Suppressor macrophage treated with lipopolysaccharide for 4 hours (primary cell): ENCODE measurements around the gene TMEM119.
"Not testable (repeated sequence)": the region's sequence is repeated elsewhere in the genome, so short reads cannot be mapped to it uniquely, and the experiment has no call there.

Experiments
- DNase-seq: peaks from one replicate; pipeline ENCODE4 v3.0.0-alpha.2; 2020

Gene TMEM119

GRCh38 chr12:108599541-108599940 lies 1.7 kb upstream of the TMEM119 start:
- DNase-seq, result no peak

- no peak for DNase-seq
Observed at GRCh38 chr12:108598553-108599250, 818 bp upstream of the TMEM119 start.

GRCh38 chr12:108596854-108597558 lies 878 bp downstream of the TMEM119 start:
- no peak for DNase-seq

- DNase-seq, result no peak
Observed at GRCh38 chr12:108595711-108596647, 1.9 kb downstream of the TMEM119 start.

GRCh38 chr12:108594960-108595710 lies 2.7 kb downstream of the TMEM119 start:
- DNase-seq, result no peak

GRCh38 chr12:108594323-108594903 lies 3.5 kb downstream of the TMEM119 start:
- no peak for DNase-seq

GRCh38 chr12:108592033-108592909 lies 5.6 kb downstream of the TMEM119 start:
- DNase-seq, result no peak

- DNase-seq, result no peak
Observed at GRCh38 chr12:108591267-108591980, 6.5 kb downstream of the TMEM119 start.

GRCh38 chr12:108590463-108590862 lies 7.4 kb downstream of the TMEM119 start:
- DNase-seq, result not testable (repeated sequence)

- DNase-seq, result no peak
Observed at GRCh38 chr12:108589840-108590229, 8.0 kb downstream of the TMEM119 start.

GRCh38 chr12:108589028-108589839 lies 8.7 kb downstream of the TMEM119 start:
- DNase-seq, result no peak

GRCh38 chr12:108587826-108588225 lies 10.1 kb downstream of the TMEM119 start:
- no peak for DNase-seq

- no peak for DNase-seq
Observed at GRCh38 chr12:108586306-108586705, 11.6 kb downstream of the TMEM119 start.

GRCh38 chr12:108585864-108586263 lies 12.0 kb downstream of the TMEM119 start:
- DNase-seq, result no peak

GRCh38 chr12:108584456-108585065 lies 13.3 kb downstream of the TMEM119 start:
- DNase-seq, result no peak

- no peak for DNase-seq
Observed at GRCh38 chr12:108583991-108584390, 13.9 kb downstream of the TMEM119 start.

GRCh38 chr12:108582978-108583770 lies 14.7 kb downstream of the TMEM119 start:
- DNase-seq, result no peak

- DNase-seq, result no peak
Observed at GRCh38 chr12:108582509-108582908, 15.4 kb downstream of the TMEM119 start.
